GM19328 (cell line): Measurements from ENCODE around the gene SPSB2.

Experiments used
- ATAC-seq: cut with Tn5 transposase; IDR thresholded peaks from one replicate; pipeline ENCODE4 v1.9.1; 2021; ENCODE audit warnings: mild to moderate bottlenecking, moderate library complexity; ENCODE audit not compliant: unreplicated experiment

The SPSB2 gene

GRCh38 chr12:6821591-6822425 is 51.3 kb downstream of the SPSB2 start, which contains the start of gene GPR162:
TSS of gene GPR162 (plus strand) at chr12:6821821. CDS start at chr12:6823899, 2,078 bp downstream.
- ATAC-seq, result no peak
